Neural cell (in vitro differentiated cells): Measurements from ENCODE around the gene CPNE5. TPM values are rescaled to one million over a fixed set of nuclear protein-coding genes. Genes with fewer than 3 reads are reported as not detected.

Experiments
- H2AFZ ChIP-seq: fragments of 200-600, 300-800 bp; sonication (generic), shearing (Covaris generic); 2 replicates; pipeline ENCODE4 v1.6.0; 2014; ENCODE audit warnings: low read depth, mild to moderate bottlenecking, antibody characterized with exemption, low read length, moderate library complexity
- H3F3A ChIP-seq: fragments of 200-600 bp; shearing (Covaris generic); 2 replicates; pipeline ENCODE4 v1.6.1; 2016; ENCODE audit warnings: mild to moderate bottlenecking, moderate library complexity, mixed read lengths, antibody characterized with exemption, low read length; ENCODE audit not compliant: insufficient read depth, poor library complexity, severe bottlenecking
- H3K27ac ChIP-seq: fragments of 200-600, 300-800 bp; sonication (generic), shearing (Covaris generic); 2 replicates; pipeline ENCODE4 v1.5.1; 2014; ENCODE audit warnings: mild to moderate bottlenecking, low read length, moderate library complexity
- H3K27me3 ChIP-seq: fragments of 300-800, 200-600 bp; sonication (generic), shearing (Covaris generic); 2 replicates; pipeline ENCODE4 v1.6.0; 2014; ENCODE audit warnings: mild to moderate bottlenecking, low read depth, low read length, moderate library complexity; ENCODE audit not compliant: insufficient read depth
- H3K36me3 ChIP-seq: fragments of 300-800, 200-600 bp; sonication (generic), shearing (Covaris generic); 2 replicates; pipeline ENCODE4 v1.5.1; 2014; ENCODE audit warnings: mild to moderate bottlenecking, antibody characterized with exemption, low read length, moderate library complexity; ENCODE audit not compliant: insufficient read depth
- H3K4me2 ChIP-seq: fragments of 300-800, 200-600 bp; sonication (generic), shearing (Covaris generic); 2 replicates; pipeline ENCODE4 v1.6.0; 2014; ENCODE audit warnings: mild to moderate bottlenecking, low read length
- H3K4me3 ChIP-seq: fragments of 300-800, 200-600 bp; sonication (generic), shearing (Covaris generic); 2 replicates; pipeline ENCODE4 v1.5.1; 2014; ENCODE audit warnings: mild to moderate bottlenecking, low read length, moderate library complexity
- H3K79me2 ChIP-seq: fragments of 200-600 bp; shearing (Covaris generic); replicated peaks from 2 replicates; pipeline ENCODE4 v1.6.0; 2014; ENCODE audit warnings: mild to moderate bottlenecking, low read length, moderate library complexity; ENCODE audit not compliant: insufficient read depth
- H3K9ac ChIP-seq: fragments of 300-800, 200-600 bp; sonication (generic), shearing (Covaris generic); 2 replicates; pipeline ENCODE4 v1.6.1; 2016; ENCODE audit warnings: mild to moderate bottlenecking, low read length, mixed read lengths
- H3K9me2 ChIP-seq: fragments of 200-600 bp; shearing (Covaris generic); 2 replicates; pipeline ENCODE4 v1.6.1; 2016; ENCODE audit warnings: mild to moderate bottlenecking, low read length, mixed read lengths; ENCODE audit not compliant: insufficient read depth
- H3K9me3 ChIP-seq: fragments of 200-600, 300-800 bp; sonication (generic), shearing (Covaris generic); 2 replicates; pipeline ENCODE4 v1.6.1; 2016; ENCODE audit warnings: mild to moderate bottlenecking, mixed run types, low read length, moderate library complexity, mixed read lengths
- H4K20me1 ChIP-seq: fragments of 200-600 bp; shearing (Covaris generic); 2 replicates; pipeline ENCODE4 v1.6.1; 2016; ENCODE audit warnings: mild to moderate bottlenecking, mixed run types; ENCODE audit not compliant: insufficient read depth
- EP300 ChIP-seq: fragments of 450-650 bp; conservative IDR thresholded peaks from 2 replicates; pipeline ENCODE4 v1.6.1; 2014; ENCODE audit warnings: antibody characterized with exemption, mild to moderate bottlenecking, moderate library complexity; ENCODE audit not compliant: poor library complexity, severe bottlenecking
- EZH2 ChIP-seq: fragments of 200-600, 300-800 bp; shearing (Covaris generic), sonication (generic); IDR thresholded peaks from 2 replicates; pipeline ENCODE4 v1.6.1; 2014; ENCODE audit warnings: antibody characterized with exemption, low read length, borderline replicate concordance, mild to moderate bottlenecking; ENCODE audit not compliant: insufficient read depth, poor library complexity, severe bottlenecking
- MXI1 ChIP-seq: fragments of 450-650 bp; conservative IDR thresholded peaks from 2 replicates; pipeline ENCODE4 v1.6.1; 2014; ENCODE audit warnings: antibody characterized with exemption, mild to moderate bottlenecking; ENCODE audit not compliant: poor library complexity, severe bottlenecking
- POLR2AphosphoS5 ChIP-seq: IDR thresholded peaks from 2 replicates; pipeline ENCODE4 v1.6.1; 2012
- RAD21 ChIP-seq: fragments of 450-650 bp; conservative IDR thresholded peaks from 2 replicates; pipeline ENCODE4 v1.6.1; 2014; ENCODE audit warnings: antibody characterized with exemption, mild to moderate bottlenecking, moderate library complexity
- SMC3 ChIP-seq: fragments of 450-650 bp; conservative IDR thresholded peaks from 2 replicates; pipeline ENCODE4 v1.6.1; 2014; ENCODE audit warnings: antibody characterized with exemption, mild to moderate bottlenecking, moderate library complexity; ENCODE audit not compliant: poor library complexity
- TAF1 ChIP-seq: IDR thresholded peaks from 2 replicates; pipeline ENCODE4 v1.6.1; 2012; ENCODE audit warnings: low read depth
- polyA plus RNA-seq: library from polyadenylated mRNA; depleted of rRNA; stranded (reverse); fragments of >200 nt; gene quantifications from 2 replicates; pipeline ENCODE4 v1.2.3, GENCODE V29; 2014
- TF ChIP-seq, protein P1 (sequence below): IDR thresholded peaks from 2 replicates; pipeline ENCODE4 v1.6.1; 2012; ENCODE audit warnings: borderline replicate concordance
- TF ChIP-seq, protein P2 (sequence below): fragments of 450-650 bp; IDR thresholded peaks from 2 replicates; pipeline ENCODE4 v1.5.1; 2014; ENCODE audit warnings: antibody characterized with exemption, mild to moderate bottlenecking, moderate library complexity; ENCODE audit not compliant: poor library complexity, severe bottlenecking

Gene CPNE5
- polyA plus RNA-seq, 1 donor from 2014 or later = 8.7 TPM

DNA sequence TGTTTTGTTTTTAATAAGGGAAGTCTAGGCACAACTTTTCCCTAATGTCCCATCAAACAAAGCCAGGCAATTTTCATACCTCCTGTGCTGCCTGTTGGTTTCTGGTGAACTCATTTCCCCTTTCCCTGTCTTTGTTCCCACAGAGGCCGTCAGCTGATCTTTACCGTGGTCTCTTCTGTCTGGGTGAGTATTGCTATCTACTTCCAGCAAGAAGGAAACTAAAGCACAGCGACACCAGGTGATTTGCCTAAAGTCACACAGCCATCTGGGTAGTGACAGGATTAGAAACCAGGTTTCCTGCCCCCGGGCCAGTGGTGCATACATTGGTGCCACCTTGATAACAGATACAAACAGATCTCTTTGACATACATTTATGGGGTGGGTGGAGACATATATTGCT is 82.0 kb downstream of the CPNE5 start (continued):
- no peak for TF ChIP-seq MXI1

DNA sequence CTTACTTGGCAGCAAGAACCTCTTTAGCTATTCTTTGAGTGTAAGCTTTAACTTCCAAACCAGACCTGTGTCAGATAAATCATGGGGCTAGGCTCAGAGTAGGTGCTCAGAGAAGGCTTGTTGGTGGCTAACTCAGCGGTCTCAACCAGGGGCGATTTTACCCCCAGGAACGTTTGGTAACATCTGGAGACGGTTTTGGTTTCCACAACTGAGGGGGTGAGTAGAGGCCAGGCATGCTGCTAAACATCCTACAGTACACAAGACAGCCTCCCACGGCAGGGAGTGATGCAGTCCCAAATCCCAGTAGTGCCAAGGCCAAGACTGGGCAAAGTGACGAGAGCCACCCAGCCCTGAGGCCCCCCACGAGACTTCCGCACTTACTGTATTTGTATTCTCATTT is 82.5 kb downstream of the CPNE5 start:
- Histone ChIP-seq H3K9me3 (no peaks in the 10 kb centered on the region), H2AFZ (no peak overlapping the region), H3K9ac (no peak overlapping the region), H3F3A (no peaks in the 10 kb centered on the region), H3K36me3 (no peaks in the 10 kb centered on the region), H3K27ac (no peak overlapping the region), H3K4me3 (no peak overlapping the region), H3K4me2 (no peak overlapping the region), H4K20me1 (no peaks in the 10 kb centered on the region), H3K9me2 (no peaks in the 10 kb centered on the region), H3K79me2 (no peaks in the 10 kb centered on the region), H3K27me3 (no peaks in the 10 kb centered on the region)
- no peak for TF ChIP-seq RAD21
- TF ChIP-seq EP300 = no peak
- TF ChIP-seq TAF1 = no peak
- TF ChIP-seq SMC3 = no peak
- TF ChIP-seq, protein P1, sequence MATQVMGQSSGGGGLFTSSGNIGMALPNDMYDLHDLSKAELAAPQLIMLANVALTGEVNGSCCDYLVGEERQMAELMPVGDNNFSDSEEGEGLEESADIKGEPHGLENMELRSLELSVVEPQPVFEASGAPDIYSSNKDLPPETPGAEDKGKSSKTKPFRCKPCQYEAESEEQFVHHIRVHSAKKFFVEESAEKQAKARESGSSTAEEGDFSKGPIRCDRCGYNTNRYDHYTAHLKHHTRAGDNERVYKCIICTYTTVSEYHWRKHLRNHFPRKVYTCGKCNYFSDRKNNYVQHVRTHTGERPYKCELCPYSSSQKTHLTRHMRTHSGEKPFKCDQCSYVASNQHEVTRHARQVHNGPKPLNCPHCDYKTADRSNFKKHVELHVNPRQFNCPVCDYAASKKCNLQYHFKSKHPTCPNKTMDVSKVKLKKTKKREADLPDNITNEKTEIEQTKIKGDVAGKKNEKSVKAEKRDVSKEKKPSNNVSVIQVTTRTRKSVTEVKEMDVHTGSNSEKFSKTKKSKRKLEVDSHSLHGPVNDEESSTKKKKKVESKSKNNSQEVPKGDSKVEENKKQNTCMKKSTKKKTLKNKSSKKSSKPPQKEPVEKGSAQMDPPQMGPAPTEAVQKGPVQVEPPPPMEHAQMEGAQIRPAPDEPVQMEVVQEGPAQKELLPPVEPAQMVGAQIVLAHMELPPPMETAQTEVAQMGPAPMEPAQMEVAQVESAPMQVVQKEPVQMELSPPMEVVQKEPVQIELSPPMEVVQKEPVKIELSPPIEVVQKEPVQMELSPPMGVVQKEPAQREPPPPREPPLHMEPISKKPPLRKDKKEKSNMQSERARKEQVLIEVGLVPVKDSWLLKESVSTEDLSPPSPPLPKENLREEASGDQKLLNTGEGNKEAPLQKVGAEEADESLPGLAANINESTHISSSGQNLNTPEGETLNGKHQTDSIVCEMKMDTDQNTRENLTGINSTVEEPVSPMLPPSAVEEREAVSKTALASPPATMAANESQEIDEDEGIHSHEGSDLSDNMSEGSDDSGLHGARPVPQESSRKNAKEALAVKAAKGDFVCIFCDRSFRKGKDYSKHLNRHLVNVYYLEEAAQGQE = no peak
- TF ChIP-seq POLR2AphosphoS5 = no peak
- no peak for TF ChIP-seq MXI1
- TF ChIP-seq, protein P2, sequence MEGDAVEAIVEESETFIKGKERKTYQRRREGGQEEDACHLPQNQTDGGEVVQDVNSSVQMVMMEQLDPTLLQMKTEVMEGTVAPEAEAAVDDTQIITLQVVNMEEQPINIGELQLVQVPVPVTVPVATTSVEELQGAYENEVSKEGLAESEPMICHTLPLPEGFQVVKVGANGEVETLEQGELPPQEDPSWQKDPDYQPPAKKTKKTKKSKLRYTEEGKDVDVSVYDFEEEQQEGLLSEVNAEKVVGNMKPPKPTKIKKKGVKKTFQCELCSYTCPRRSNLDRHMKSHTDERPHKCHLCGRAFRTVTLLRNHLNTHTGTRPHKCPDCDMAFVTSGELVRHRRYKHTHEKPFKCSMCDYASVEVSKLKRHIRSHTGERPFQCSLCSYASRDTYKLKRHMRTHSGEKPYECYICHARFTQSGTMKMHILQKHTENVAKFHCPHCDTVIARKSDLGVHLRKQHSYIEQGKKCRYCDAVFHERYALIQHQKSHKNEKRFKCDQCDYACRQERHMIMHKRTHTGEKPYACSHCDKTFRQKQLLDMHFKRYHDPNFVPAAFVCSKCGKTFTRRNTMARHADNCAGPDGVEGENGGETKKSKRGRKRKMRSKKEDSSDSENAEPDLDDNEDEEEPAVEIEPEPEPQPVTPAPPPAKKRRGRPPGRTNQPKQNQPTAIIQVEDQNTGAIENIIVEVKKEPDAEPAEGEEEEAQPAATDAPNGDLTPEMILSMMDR = no peak

DNA sequence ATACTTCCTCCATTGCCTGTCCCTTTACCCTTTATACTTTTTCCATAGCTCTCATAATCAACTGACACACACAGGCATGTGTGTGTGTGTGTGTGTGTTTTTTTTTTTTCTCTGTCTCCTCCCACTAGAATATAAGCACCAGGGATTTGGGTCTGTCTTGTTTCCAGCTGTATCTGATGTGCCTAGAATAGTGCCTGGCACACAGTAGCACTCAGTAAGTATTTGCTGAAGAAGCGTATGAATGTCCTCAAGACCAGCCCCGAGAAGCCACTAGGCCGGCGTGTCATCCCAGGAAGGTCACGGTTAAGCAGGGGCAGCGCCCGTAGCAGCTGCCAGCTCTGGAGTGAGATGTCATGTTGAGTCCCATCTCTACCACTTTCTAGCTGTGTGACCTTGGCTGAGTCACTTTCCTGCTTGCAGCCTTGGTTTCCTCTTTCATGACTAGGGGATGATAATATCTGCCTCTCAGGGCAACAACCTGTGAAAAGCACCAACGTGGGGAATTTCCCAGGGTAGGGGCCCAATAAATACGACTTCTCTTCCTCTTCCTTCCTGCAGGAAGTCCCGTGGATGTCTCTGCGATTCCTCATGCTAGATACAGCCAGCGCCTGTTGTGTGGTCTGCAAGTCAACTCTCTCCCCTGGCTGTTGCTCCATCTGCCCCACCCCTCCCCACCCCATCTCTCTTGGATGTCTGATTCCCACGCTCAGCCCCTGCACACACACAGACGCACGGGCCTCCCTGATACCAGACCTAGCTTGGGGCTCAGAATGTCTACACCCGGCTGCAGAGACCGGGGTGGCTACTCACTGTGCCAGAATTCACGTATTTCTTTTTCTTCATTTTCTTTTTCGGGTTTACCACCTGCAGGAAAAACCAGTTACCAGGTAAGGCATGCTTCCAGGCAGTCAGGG is 83.6 kb downstream of the CPNE5 start:
- Histone ChIP-seq H3K36me3 (no peaks in the 10 kb centered on the region), H3K27ac (no peak overlapping the region), H3K79me2 (no peaks in the 10 kb centered on the region), H3F3A (no peaks in the 10 kb centered on the region), H3K9me2 (no peaks in the 10 kb centered on the region), H4K20me1 (no peaks in the 10 kb centered on the region), H3K9ac (no peak overlapping the region), H3K4me3 (no peak overlapping the region), H3K27me3 (no peaks in the 10 kb centered on the region), H3K4me2 (no peak overlapping the region), H2AFZ (no peak overlapping the region), H3K9me3 (no peaks in the 10 kb centered on the region)
- TF ChIP-seq MXI1 = no peak
- TF ChIP-seq SMC3 = no peak
- no peak for TF ChIP-seq EZH2
- TF ChIP-seq RAD21 = no peak
- no peak for TF ChIP-seq EP300
- no peak for TF ChIP-seq TAF1
- TF ChIP-seq, protein P2 = no peak
- TF ChIP-seq POLR2AphosphoS5 = no peak
- TF ChIP-seq, protein P1 = no peak
